Dendritic cell treated with granulocyte-macrophage colony-stimulating factor and Interleukin-4, amounts not matched to agents 40 ng/mL and 50 ng/mL, for 4 days (primary cell): ENCODE results near the gene LILRA6.
A peak's percentile ranks its signal among the peaks of the same experiment; 100 is the strongest.
"Not testable (repeated sequence)": the region's sequence is repeated elsewhere in the genome, so short reads cannot be mapped to it uniquely, and the experiment has no call there.

Source experiments
- H3K27ac Mint-ChIP-seq: one replicate; pipeline ENCODE4 v1.8.0; 2022; ENCODE audit warnings: mild to moderate bottlenecking, mixed read lengths
- H3K27me3 Mint-ChIP-seq: one replicate; pipeline ENCODE4 v1.8.0; 2022; ENCODE audit warnings: mild to moderate bottlenecking, mixed read lengths
- H3K36me3 Mint-ChIP-seq: one replicate; pipeline ENCODE4 v1.8.0; 2022; ENCODE audit warnings: low read depth, mixed read lengths
- H3K4me1 Mint-ChIP-seq: one replicate; pipeline ENCODE4 v1.8.0; 2022; ENCODE audit warnings: low read depth, mixed read lengths
- H3K4me3 Mint-ChIP-seq: one replicate; pipeline ENCODE4 v1.8.0; 2022; ENCODE audit warnings: mild to moderate bottlenecking, moderate library complexity, mixed read lengths
- H3K9me3 Mint-ChIP-seq: one replicate; pipeline ENCODE4 v1.8.0; 2022; ENCODE audit warnings: mixed read lengths
- intact Hi-C: fragments of 100-400 bp; cut with micrococcal nuclease; formaldehyde crosslinking; loops from one replicate; pipeline ENCODE4 v1.15.0; 2022

Gene LILRA6

DNA sequence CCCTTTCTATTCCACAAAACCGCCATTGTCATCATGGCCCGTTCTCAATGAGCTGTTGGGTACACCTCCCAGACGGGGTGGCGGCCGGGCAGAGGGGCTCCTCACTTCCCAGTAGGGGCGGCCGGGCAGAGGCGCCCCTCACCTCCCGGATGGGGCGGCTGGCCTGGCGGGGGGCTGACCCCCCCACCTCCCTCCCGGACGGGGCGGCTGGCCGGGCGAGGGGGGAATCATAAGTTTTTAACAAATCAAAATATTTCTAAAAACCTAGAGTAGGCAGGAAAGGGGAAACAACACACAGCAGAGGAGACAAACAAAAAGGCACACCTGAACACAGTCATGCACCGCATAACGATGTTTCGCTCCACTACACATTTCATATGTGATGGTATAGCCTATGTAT is 27.9 kb downstream of the LILRA6 start:
- H3K4me3 Mint-ChIP-seq, H3K9me3 Mint-ChIP-seq, intact Hi-C loops, H3K27me3 Mint-ChIP-seq, H3K27ac Mint-ChIP-seq: not testable (repeated sequence)
- peaks cover 62% of the 10 kb centered on the region for H3K4me1 Mint-ChIP-seq
- H3K36me3 Mint-ChIP-seq = peaks cover 55% of the 10 kb centered on the region

DNA sequence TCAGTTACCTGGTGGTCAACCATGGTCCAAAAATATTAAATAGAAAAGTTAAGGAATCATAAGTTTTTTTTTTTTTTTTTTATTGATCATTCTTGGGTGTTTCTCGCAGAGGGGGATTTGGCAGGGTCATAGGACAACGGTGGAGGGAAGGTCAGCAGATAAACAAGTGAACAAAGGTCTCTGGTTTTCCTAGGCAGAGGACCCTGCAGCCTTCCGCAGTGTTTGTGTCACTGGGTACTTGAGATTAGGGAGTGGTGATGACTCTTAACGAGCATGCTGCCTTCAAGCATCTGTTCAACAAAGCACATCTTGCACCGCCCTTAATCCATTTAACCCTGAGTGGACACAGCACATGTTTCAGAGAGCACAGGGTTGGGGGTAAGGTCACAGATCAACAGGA is 28.4 kb downstream of the LILRA6 start:
- H3K36me3 Mint-ChIP-seq = peaks cover 53% of the 10 kb centered on the region
- H3K4me3 Mint-ChIP-seq, H3K9me3 Mint-ChIP-seq, H3K27me3 Mint-ChIP-seq, H3K27ac Mint-ChIP-seq, intact Hi-C loops: not testable (repeated sequence)
- H3K4me1 Mint-ChIP-seq = peaks cover 62% of the 10 kb centered on the region

DNA sequence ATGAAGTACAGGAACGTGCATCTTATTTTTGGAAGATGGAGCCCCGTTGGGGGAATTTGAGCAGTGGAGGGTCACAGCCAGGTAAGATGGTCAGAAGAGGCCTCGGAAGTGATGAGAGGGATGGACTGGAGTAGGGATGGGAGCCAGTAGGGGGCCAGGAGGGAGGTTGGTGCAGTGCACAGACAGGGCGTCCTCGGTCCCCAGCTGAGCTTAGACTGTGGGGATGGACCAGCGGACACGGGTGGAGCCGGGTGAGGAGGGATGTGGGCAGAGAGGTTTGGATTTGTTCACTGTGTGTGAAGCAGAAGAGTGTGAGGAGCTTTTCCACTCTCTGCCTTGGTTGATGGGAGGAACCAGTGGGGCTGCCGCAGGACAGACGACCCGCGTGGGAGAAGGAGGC is 31.4 kb downstream of the LILRA6 start:
- Mint-ChIP-seq H3K27me3 (no peaks in the 10 kb centered on the region), H3K4me3 (peak overlapping the region; percentile 18), H3K36me3 (peaks cover 49% of the 10 kb centered on the region), H3K27ac (peak overlapping the region; percentile 94), H3K9me3 (no peaks in the 10 kb centered on the region), H3K4me1 (peaks cover 67% of the 10 kb centered on the region)
- intact Hi-C loops = no loop called here

DNA sequence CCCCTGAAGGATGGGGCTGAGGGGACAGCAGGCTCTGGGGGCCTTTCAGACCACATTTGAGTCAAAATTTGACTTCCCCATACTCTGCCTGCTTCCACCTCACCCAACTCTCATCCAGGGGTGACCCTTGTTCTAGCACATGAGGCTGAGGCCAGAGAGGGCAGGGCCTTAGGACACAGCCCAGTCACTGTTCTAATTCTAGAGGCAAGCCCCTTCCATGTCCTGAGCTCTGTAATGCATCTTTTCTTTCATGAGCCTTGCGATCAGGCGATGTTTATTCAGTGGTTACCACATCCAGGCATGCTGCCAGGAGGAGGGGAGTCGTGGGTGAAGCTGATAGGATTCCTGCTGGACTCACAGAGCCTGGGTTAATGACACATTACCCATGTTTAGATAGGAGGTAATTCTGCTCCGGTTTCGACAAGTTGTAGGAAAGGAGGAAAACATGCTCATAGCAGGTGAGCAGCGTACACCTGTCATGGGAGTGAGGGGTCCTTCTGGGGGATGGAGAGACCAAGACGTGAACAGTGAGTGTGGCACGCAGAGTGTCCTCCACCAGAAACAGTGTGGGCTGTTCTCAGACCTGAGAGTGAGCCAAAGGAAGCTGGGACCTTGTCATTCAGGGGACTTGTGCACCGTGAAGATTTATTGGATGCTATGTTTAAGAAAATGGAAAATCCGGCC is 32.6 kb downstream of the LILRA6 start:
- H3K4me3 Mint-ChIP-seq = peak overlapping the region; percentile 61
- intact Hi-C loops = loop anchor here (2.0 to 10.0 kb wide), 4 partner anchors 13 to 175 kb away; partner anchors contain the start of gene LILRB3
- no peaks in the 10 kb centered on the region for H3K27me3 Mint-ChIP-seq
- H3K9me3 Mint-ChIP-seq = no peaks in the 10 kb centered on the region
- H3K4me1 Mint-ChIP-seq = peaks cover 80% of the 10 kb centered on the region
- H3K27ac Mint-ChIP-seq = peak overlapping the region; percentile 94
- H3K36me3 Mint-ChIP-seq = peaks cover 55% of the 10 kb centered on the region

DNA sequence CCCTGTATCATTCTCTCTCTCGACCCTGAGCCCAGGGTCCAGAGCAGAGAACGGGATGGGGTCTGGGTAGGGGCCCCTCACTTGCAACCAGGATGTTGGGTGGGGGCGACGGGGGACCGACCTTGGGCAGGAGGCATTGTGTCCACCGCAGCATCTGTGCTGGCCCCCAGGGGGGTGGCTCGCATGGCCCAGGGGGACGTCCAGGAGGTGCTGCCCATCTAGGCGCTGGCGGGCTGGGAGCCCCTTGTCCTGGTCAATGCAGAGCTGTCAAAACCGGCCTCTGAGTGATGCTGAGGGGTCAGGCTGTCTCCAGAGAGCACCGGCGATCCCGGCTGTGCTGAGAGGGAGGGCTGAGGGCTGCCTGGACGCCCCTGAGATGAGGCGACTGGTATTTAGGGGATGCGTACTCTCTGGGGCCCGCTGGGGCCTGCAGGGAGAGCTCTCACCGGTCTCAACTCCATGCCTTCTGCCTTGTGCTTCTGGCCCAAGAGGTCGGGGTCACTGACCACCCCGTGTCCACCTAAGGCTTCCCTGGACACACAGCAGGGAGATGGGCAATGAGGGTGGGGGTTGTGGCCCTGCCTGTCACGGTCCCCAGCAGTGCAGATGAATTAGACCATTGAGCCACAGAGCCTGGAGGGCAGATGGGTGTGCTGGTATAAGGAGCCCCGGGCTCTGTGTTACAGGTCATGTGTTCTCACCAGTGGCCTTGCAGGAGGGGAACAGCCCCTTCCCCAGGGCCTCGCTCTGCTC is 33.4 kb downstream of the LILRA6 start:
- Mint-ChIP-seq H3K4me1 (peaks cover 87% of the 10 kb centered on the region), H3K9me3 (no peaks in the 10 kb centered on the region), H3K27me3 (no peaks in the 10 kb centered on the region), H3K4me3 (no peak overlapping the region), H3K27ac (peak overlapping the region; percentile 94), H3K36me3 (peaks cover 62% of the 10 kb centered on the region)
- intact Hi-C loops = loop anchor here (2.0 to 10.0 kb wide), 4 partner anchors 14 to 176 kb away; partner anchors contain the start of gene LILRB3

DNA sequence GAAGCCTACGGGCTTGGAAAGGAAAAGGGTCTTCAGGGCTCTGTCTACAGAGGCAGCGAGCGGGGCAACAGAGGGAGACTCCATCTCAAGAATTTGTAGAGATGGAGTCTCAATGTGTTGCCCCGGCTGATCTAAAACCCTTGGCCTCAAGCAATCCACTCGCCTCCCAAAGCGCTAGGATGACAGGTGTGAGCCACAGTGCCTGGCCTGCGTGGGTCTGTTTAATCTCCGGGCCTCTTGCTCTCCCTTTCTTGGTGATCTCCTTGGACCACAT is 33.9 kb downstream of the LILRA6 start:
- Mint-ChIP-seq H3K4me1 (peaks cover 93% of the 10 kb centered on the region), H3K9me3 (no peaks in the 10 kb centered on the region), H3K27ac (peak overlapping the region; percentile 94), H3K4me3 (peak overlapping the region; percentile 60), H3K27me3 (no peaks in the 10 kb centered on the region), H3K36me3 (peaks cover 67% of the 10 kb centered on the region)
- intact Hi-C loops = loop anchor here (2.0 to 10.0 kb wide), 4 partner anchors 14 to 176 kb away; partner anchors contain the start of gene LILRB3

DNA sequence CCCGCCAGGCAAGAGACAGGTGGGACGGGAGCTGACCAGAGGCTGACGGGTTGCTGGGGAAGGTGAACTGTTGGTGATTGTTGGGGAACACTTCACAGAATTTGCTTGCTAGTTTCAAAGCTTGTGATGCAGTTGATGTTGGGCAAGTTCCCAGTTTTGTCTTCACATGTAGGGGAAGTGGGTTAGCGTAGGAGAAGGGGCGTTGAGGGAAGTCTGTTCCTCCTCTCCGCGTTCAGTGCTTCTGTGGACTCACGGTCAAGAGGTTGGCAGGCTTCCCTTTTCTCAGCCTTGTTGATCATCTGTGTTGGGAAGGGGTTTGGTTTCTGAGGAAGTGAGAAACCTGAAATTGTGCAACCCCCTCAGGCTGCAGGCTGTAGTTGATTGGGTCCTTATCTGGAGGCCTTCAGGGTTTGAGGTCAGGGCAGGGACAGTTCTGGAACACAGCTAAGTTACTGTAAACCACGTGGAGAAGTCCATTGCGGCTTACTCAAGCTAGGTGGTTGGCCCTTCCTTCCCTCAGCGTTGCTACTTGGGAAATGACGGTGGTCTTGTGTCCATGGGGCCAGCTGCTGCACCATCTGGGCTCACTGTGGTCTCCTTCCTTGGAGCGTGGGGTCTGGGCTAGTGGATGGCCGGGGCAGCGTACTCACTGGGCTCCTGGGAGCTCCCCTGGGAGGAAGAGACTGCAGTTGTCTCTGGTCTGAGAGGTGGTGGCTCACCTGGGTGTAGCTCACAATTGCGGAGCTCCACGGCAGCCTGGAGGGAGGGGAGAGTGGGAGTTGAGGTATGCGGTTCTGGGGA is 34.4 kb downstream of the LILRA6 start:
- H3K27ac Mint-ChIP-seq = peak overlapping the region; percentile 94
- no peaks in the 10 kb centered on the region for H3K9me3 Mint-ChIP-seq
- H3K4me1 Mint-ChIP-seq = peaks cover 97% of the 10 kb centered on the region
- peak overlapping the region; percentile 74 for H3K4me3 Mint-ChIP-seq
- H3K36me3 Mint-ChIP-seq = peaks cover 73% of the 10 kb centered on the region
- no peaks in the 10 kb centered on the region for H3K27me3 Mint-ChIP-seq
- intact Hi-C loops = loop anchor here (2.0 to 10.0 kb wide), 4 partner anchors 15 to 177 kb away; partner anchors contain the start of gene LILRB3

GRCh38 chr19:54207676-54207982 is 35.0 kb downstream of the LILRA6 start:
- H3K9me3 Mint-ChIP-seq = no peaks in the 10 kb centered on the region
- peak overlapping the region; percentile 74 for H3K4me3 Mint-ChIP-seq
- H3K27ac Mint-ChIP-seq = peak overlapping the region; percentile 94
- peaks cover 97% of the 10 kb centered on the region for H3K4me1 Mint-ChIP-seq
- intact Hi-C loops = loop anchor here (5.0 to 10.0 kb wide), 3 partner anchors 40 to 177 kb away; no protein-coding TSS in a partner anchor
- H3K36me3 Mint-ChIP-seq = peaks cover 78% of the 10 kb centered on the region
- no peaks in the 10 kb centered on the region for H3K27me3 Mint-ChIP-seq

- intact Hi-C loops = loop anchor here (5.0 to 10.0 kb wide), 3 partner anchors 40 to 178 kb away; no protein-coding TSS in a partner anchor
- not testable (repeated sequence) for H3K27me3 Mint-ChIP-seq, H3K9me3 Mint-ChIP-seq
- Mint-ChIP-seq H3K4me1 (peaks cover 99% of the 10 kb centered on the region), H3K36me3 (peaks cover 82% of the 10 kb centered on the region), H3K4me3 (peak overlapping the region; percentile 74), H3K27ac (peak overlapping the region; percentile 94)
Measured at GRCh38 chr19:54207193-54207592, 35.4 kb downstream of the LILRA6 start.

DNA sequence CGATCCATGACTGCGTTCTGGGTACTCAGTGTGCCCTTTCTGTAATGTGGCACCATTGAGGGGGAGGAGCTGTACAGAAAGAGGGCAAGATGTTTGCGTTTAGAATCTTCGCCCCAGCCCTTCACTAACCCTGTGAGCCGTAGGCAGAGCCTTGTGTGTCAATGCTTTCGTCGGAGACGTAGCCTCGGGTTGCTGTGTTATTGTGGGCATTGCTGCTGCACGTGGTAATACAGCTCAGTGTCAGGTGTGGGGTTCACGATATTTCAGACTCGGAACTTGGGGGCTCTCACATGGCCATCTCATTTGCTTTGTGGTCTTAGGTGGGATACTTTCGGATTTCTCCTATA is 35.8 kb downstream of the LILRA6 start:
- intact Hi-C loops = loop anchor here (5.0 to 10.0 kb wide), 3 partner anchors 40 to 178 kb away; no protein-coding TSS in a partner anchor
- H3K9me3 Mint-ChIP-seq = no peaks in the 10 kb centered on the region
- peak overlapping the region; percentile 94 for H3K27ac Mint-ChIP-seq
- peaks cover 99% of the 10 kb centered on the region for H3K4me1 Mint-ChIP-seq
- no peaks in the 10 kb centered on the region for H3K27me3 Mint-ChIP-seq
- H3K4me3 Mint-ChIP-seq = peak overlapping the region; percentile 74
- H3K36me3 Mint-ChIP-seq = peaks cover 86% of the 10 kb centered on the region

DNA sequence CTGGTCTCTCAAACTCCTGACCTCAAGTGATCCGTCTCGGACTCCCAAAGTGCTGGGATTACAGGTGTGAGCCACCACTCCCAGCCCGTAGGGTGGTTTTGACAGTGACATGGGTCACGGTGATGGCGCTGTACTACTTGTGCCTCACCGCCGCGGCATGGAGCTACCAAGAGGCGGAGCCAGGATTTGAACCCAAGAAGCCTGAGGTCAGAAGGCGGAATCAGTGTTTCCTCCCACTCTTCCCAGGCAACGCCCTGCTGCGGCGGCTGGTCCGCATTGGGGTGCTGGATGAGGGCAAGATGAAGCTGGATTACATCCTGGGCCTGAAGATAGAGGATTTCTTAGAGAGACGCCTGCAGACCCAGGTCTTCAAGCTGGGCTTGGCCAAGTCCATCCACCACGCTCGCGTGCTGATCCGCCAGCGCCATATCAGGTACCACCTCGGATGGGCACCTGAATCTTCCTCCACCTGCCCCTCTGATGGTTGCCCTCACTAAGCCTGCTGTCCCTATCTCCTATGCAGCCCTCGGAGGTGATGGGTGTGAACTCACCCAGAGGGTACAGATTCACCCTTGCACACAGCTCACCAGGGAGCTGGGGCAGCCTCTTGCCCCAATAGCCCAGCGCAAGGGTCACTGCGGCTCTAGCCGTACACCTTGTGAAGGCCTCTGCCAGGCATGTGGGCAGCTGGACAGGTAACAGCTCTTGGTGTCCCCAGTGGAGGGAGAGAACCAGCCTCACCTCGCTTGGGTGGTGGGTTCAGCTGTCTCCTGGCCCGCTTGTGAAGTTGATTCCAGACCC is 36.4 kb downstream of the LILRA6 start:
- no peaks in the 10 kb centered on the region for H3K9me3 Mint-ChIP-seq
- H3K36me3 Mint-ChIP-seq = peaks cover 90% of the 10 kb centered on the region
- H3K27me3 Mint-ChIP-seq = no peaks in the 10 kb centered on the region
- intact Hi-C loops = loop anchor here (5.0 to 10.0 kb wide), 3 partner anchors 41 to 179 kb away; no protein-coding TSS in a partner anchor
- H3K4me1 Mint-ChIP-seq = peaks cover 98% of the 10 kb centered on the region
- peak overlapping the region; percentile 74 for H3K4me3 Mint-ChIP-seq
- peak overlapping the region; percentile 94 for H3K27ac Mint-ChIP-seq

GRCh38 chr19:54204767-54205468 is 37.7 kb downstream of the LILRA6 start:
- peaks cover 89% of the 10 kb centered on the region for H3K36me3 Mint-ChIP-seq
- no peaks in the 10 kb centered on the region for H3K27me3 Mint-ChIP-seq
- H3K4me1 Mint-ChIP-seq = peaks cover 85% of the 10 kb centered on the region
- no peaks in the 10 kb centered on the region for H3K9me3 Mint-ChIP-seq
- peak overlapping the region; percentile 94 for H3K27ac Mint-ChIP-seq
- intact Hi-C loops = loop anchor here (5.0 to 10.0 kb wide), 3 partner anchors 42 to 180 kb away; no protein-coding TSS in a partner anchor
- H3K4me3 Mint-ChIP-seq = peak overlapping the region; percentile 67
